Measurements from ENCODE around the gene CACNG4.

The CACNG4 gene

GRCh38 chr17:66985338-66986237, 21.1 kb downstream of the CACNG4 start:
- no peak for TF ChIP-seq CTCF (IDR thresholded peaks at IDR 0.05; ENCODE audit: low read depth, low read length)
- H3K4me3 ChIP-seq (ENCODE audit: low read depth, low read length), result no peak overlapping the region
- no peak for DNase-seq (ENCODE audit: low read depth, low spot score)
- in situ Hi-C loops (cut with HindIII; ENCODE audit: low sequenced_read_pairs), result no loop called here

GRCh38 chr17:66986659-66987058, 22.2 kb downstream of the CACNG4 start:
- DNase-seq (ENCODE audit: low read depth, low spot score), result no peak
- no peak overlapping the region for H3K4me3 ChIP-seq (ENCODE audit: low read depth, low read length)
- TF ChIP-seq CTCF (IDR thresholded peaks at IDR 0.05; ENCODE audit: low read depth, low read length), result no peak
- in situ Hi-C loops (cut with HindIII; ENCODE audit: low sequenced_read_pairs), result no loop called here

- in situ Hi-C loops (cut with HindIII; ENCODE audit: low sequenced_read_pairs), result no loop called here
- DNase-seq (ENCODE audit: low read depth, low spot score), result no peak
- TF ChIP-seq CTCF (IDR thresholded peaks at IDR 0.05; ENCODE audit: low read depth, low read length), result no peak
- H3K4me3 ChIP-seq (ENCODE audit: low read depth, low read length), result no peak overlapping the region
Observed at GRCh38 chr17:66987059-66987616, 22.6 kb downstream of the CACNG4 start.

GRCh38 chr17:66988069-66988798, 23.7 kb downstream of the CACNG4 start:
- in situ Hi-C loops (cut with HindIII; ENCODE audit: low sequenced_read_pairs), result no loop called here
- TF ChIP-seq CTCF (IDR thresholded peaks at IDR 0.05; ENCODE audit: low read depth, low read length), result no peak
- no peak for DNase-seq (ENCODE audit: low read depth, low spot score)
- no peak overlapping the region for H3K4me3 ChIP-seq (ENCODE audit: low read depth, low read length)

- no peak overlapping the region for H3K4me3 ChIP-seq (ENCODE audit: low read depth, low read length)
- in situ Hi-C loops (cut with HindIII; ENCODE audit: low sequenced_read_pairs), result no loop called here
- TF ChIP-seq CTCF (IDR thresholded peaks at IDR 0.05; ENCODE audit: low read depth, low read length), result no peak
- DNase-seq (ENCODE audit: low read depth, low spot score), result no peak
Observed at GRCh38 chr17:66989076-66989475, 24.6 kb downstream of the CACNG4 start.

GRCh38 chr17:66989579-66989978, 25.1 kb downstream of the CACNG4 start:
- no peak for DNase-seq (ENCODE audit: low read depth, low spot score)
- in situ Hi-C loops (cut with HindIII; ENCODE audit: low sequenced_read_pairs), result no loop called here
- H3K4me3 ChIP-seq (ENCODE audit: low read depth, low read length), result no peak overlapping the region
- TF ChIP-seq CTCF (IDR thresholded peaks at IDR 0.05; ENCODE audit: low read depth, low read length), result no peak

Data from astrocyte of the spinal cord (primary cell).